PC-9 (cell line): Measurements from ENCODE around the gene DLGAP4.

Source experiments
- CTCF ChIP-seq: fragments of 200-600 bp; sonication (generic); conservative IDR thresholded peaks from 2 replicates; pipeline ENCODE4 v1.6.1; 2017; ENCODE audit warnings: mixed run types, antibody characterized with exemption, mild to moderate bottlenecking, moderate library complexity
- EZH2 ChIP-seq: fragments of 200-600 bp; sonication (generic); IDR thresholded peaks from 2 replicates; pipeline ENCODE4 v1.8.0; 2017; ENCODE audit warnings: antibody characterized with exemption, low read depth

GRCh38 chr20:36260316-36260715 lies 45.8 kb upstream of the DLGAP4 start:
- TF ChIP-seq CTCF (no peak), EZH2 (no peak)
